GM10266 (cell line): ENCODE measurements around the gene GIGYF2.
"Not testable (repeated sequence)": the region's sequence is repeated elsewhere in the genome, so short reads cannot be mapped to it uniquely, and the experiment has no call there.

Source experiments
- DNase-seq: peaks from one replicate; pipeline ENCODE4 v3.0.0; 2012; ENCODE audit errors: extremely low spot score
- TF ChIP-seq, protein P1 (sequence below): IDR thresholded peaks from 2 replicates; pipeline ENCODE4 v1.5.1; 2012; ENCODE audit warnings: mild to moderate bottlenecking, low read depth; ENCODE audit not compliant: control insufficient read depth, insufficient read depth; ENCODE audit errors: missing control alignments

The GIGYF2 gene

DNA sequence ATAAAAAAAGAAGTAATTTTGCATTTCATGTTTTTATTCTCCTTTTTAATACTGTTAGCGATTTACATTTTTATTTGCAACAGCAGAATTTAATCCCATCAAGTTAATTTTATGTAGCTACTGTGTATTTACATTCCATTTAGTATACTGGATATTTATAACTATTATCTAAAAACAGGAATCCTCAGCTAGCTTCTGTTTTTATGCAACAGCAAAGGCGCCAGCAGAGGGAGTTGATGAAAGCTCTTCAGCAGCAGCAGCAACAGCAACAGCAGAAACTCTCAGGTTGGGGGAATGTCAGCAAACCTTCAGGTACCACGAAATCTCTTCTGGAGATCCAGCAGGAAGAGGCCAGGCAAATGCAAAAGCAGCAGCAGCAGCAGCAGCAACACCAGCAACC lies 146.7 kb downstream of the GIGYF2 start:
- TF ChIP-seq, protein P1, sequence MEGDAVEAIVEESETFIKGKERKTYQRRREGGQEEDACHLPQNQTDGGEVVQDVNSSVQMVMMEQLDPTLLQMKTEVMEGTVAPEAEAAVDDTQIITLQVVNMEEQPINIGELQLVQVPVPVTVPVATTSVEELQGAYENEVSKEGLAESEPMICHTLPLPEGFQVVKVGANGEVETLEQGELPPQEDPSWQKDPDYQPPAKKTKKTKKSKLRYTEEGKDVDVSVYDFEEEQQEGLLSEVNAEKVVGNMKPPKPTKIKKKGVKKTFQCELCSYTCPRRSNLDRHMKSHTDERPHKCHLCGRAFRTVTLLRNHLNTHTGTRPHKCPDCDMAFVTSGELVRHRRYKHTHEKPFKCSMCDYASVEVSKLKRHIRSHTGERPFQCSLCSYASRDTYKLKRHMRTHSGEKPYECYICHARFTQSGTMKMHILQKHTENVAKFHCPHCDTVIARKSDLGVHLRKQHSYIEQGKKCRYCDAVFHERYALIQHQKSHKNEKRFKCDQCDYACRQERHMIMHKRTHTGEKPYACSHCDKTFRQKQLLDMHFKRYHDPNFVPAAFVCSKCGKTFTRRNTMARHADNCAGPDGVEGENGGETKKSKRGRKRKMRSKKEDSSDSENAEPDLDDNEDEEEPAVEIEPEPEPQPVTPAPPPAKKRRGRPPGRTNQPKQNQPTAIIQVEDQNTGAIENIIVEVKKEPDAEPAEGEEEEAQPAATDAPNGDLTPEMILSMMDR, result no peak

DNA sequence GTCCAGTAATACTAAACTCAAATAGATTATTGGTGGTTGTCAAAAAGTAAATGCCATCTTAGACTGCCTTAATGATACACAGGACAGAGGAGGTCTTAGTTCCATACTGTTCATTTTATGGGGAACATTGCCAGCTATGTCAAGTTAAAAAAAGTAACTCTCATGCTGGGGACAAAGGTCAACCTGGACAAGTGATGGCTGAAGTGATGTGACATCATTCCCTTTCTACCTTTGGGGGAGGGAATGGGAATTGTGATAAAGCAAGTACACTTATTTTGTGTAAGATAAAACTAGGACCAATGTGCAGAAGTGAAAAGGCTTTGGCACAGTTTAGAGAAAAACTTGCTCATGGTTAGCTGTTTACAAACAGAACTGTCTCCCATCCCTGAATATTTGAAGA lies 148.9 kb downstream of the GIGYF2 start:
- TF ChIP-seq, protein P1, result no peak
- no peak for DNase-seq

More for the DNA sequence above, 146.7 kb downstream of the GIGYF2 start:
- DNase-seq, result no peak

DNA sequence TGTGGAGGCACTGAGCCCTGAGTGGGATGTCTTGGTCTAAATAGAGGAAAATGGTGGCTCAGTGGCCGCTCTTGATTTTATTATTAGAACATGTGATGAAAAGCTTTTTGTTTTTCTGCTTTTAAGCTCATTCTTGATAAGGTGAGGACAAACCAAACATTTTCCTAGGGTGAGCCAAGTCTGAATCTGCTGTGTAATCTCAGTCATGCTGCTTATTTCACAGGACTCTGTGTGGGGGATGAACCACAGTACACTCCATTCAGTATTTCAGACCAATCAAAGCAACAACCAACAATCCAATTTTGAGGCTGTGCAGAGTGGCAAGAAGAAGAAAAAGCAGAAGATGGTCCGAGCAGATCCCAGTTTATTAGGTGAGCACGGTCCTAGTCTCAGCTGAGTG lies 152.9 kb downstream of the GIGYF2 start:
- TF ChIP-seq, protein P1, result no peak
- DNase-seq, result no peak

DNA sequence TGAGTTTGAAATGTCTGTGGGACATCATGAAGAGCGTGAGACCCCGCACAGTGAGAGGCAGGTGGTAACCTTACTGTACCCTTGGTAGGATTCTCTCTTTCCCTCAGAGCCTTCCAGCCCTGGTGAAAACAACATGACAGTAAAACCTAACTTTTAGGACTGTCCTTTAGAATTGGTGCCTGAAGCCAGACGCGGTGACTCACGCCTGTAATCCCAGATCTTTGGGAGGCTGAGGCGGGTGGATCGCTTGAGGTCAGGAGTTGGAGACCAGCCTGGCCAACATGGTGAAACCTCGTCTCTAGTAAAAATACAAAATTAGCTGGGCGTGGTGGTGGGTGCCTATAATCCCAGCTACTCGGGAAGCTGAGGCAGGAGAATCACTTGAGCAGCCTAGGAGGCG lies 154.9 kb downstream of the GIGYF2 start:
- not testable (repeated sequence) for DNase-seq

DNA sequence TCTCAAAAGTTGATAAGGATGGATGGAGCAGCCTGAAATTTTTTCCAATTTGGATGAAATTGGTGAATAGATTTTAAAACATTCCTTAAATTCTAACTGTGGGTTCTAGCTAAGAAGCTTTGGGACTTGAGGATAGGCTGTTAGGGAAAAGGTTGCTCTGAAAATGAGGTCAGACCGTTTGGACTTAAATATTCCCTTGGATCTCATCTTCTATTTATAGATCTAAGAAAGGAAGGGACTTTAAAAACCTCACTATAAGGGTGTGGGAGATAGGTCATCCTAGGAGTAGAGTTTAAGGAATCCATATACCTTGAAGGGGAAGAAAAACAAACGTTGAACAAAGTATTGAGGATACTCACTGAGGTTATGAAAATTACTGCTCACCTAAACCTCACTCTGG lies 155.5 kb downstream of the GIGYF2 start:
- TF ChIP-seq, protein P1, result no peak
- no peak for DNase-seq

DNA sequence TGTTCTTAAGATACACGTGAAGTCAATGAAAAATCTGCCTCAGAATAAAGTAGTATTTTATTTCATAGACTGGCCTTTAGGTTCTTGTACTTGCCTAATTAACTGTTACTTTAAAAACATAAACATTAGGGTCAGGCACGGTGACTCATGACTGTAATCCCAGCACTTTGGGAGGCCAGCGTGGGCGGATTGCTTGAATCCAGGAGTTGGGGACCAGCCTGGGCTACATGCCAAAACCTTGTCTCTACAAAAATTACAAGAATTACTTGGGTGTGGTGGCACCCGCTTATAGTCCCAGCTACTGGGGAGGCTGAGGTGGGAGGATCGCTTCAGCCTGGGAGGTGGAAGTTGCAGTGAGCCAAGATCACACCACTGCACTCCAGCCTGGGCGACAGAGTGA lies 157.0 kb downstream of the GIGYF2 start:
- DNase-seq, result no peak
- TF ChIP-seq, protein P1, result no peak

DNA sequence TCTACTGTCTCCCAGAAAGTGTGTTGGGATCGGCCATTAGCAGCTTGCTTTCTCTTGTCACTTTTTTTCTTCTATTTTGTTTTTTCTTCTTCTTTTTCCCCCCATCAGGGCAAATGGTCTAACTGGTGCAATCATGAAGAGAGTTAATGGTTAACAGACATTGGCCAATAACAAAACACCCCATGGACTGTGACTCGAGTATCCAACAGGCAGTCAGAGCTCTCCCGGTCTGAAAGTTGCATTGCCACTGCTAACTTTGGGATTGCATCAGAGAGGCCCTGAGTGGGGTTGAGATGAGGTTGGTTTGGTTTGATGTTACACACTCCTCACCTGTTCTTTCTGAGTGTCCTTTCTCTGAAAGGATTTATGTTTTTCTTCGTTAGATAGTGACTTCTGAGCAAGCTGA lies 160.0 kb downstream of the GIGYF2 start:
- no peak for DNase-seq
- TF ChIP-seq, protein P1, result no peak

DNA sequence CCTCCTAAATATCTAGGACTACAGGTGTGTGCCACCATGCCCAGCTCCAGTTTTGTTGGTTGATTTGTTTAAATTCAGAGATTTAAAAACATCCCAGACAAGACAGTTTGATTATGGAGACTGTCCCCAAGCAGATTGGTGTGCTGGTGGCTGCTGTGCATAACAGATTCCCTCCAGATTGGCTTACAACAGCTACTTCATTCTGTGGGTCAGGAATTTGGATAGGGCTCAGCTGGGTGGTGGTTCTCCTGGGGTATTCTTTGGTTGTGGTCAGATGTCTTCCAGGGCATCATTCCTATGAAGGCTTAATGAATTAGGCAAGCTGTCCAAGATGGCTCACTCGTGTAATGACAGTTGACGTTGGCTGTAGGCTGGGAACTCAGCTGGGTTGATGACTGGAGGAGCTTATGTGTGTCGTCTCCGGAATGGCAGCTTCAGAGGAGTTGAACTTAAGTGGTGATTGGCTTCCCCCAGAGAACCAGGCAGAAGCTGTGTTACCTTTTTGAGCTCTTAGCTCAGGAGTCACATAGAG lies 162.3 kb downstream of the GIGYF2 start:
- DNase-seq, result no peak
- TF ChIP-seq, protein P1, result no peak
